Epithelial cell of esophagus (primary cell): Measurements from ENCODE around the gene TCERG1L.

Experiments
- DNase-seq: peaks from one replicate; pipeline ENCODE4 v3.0.0; 2010; ENCODE audit warnings: low read depth
- H3K4me3 ChIP-seq: 2 replicates; pipeline ENCODE4 v1.5.1; 2011; ENCODE audit warnings: mild to moderate bottlenecking, low read length, control low read depth
- TF ChIP-seq, protein P1 (sequence below): IDR thresholded peaks from 2 replicates; pipeline ENCODE4 v1.5.1; 2011; ENCODE audit warnings: low read depth, mild to moderate bottlenecking, low read length, control low read depth, inconsistent platforms; ENCODE audit not compliant: insufficient read depth; ENCODE audit errors: missing control alignments

Gene TCERG1L

DNA sequence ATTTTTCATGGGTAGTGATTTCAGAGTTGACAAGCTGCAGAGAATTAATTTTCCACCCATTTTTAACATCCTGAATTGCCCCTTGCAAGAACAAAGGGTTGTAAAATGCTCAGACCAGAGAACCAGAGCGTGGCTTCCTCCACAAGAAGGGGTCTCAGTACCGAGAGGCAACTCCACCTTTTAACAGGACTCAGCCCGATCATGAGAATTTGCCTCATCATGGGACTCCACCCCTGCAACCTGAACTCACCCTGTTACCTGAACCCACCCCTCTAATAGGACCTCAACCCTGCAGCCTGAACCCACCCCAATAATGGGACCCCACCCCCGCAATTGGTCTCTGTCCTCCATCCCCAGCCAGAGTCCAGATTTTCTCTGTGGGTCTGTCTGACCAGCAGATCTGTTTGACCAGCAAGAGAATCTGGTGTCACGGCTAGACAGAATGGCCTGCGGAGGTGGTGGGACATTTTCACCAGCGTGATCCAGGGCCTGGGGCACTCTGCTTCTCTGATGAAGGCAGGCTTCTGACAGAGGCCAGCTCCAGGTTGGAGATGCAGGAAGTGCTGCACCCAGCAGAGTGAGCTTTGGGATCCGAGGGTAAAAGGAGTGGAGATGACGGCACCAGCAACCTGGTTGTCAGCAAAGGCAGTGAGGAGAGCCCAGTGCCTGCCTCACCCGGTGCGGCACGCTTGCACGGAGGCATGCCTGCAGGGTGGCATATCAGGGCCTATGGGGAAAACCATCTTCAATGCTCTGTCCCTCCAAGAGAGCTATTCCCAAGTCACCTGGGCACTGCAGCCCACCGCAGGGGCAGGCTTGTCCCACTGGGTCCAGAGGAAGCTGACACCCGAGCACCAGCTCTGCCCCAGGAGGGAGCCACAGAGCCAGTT is 136.6 kb downstream of the TCERG1L start:
- no peak overlapping the region for H3K4me3 ChIP-seq
- TF ChIP-seq, protein P1, sequence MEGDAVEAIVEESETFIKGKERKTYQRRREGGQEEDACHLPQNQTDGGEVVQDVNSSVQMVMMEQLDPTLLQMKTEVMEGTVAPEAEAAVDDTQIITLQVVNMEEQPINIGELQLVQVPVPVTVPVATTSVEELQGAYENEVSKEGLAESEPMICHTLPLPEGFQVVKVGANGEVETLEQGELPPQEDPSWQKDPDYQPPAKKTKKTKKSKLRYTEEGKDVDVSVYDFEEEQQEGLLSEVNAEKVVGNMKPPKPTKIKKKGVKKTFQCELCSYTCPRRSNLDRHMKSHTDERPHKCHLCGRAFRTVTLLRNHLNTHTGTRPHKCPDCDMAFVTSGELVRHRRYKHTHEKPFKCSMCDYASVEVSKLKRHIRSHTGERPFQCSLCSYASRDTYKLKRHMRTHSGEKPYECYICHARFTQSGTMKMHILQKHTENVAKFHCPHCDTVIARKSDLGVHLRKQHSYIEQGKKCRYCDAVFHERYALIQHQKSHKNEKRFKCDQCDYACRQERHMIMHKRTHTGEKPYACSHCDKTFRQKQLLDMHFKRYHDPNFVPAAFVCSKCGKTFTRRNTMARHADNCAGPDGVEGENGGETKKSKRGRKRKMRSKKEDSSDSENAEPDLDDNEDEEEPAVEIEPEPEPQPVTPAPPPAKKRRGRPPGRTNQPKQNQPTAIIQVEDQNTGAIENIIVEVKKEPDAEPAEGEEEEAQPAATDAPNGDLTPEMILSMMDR: no peak
- no peak for DNase-seq

DNA sequence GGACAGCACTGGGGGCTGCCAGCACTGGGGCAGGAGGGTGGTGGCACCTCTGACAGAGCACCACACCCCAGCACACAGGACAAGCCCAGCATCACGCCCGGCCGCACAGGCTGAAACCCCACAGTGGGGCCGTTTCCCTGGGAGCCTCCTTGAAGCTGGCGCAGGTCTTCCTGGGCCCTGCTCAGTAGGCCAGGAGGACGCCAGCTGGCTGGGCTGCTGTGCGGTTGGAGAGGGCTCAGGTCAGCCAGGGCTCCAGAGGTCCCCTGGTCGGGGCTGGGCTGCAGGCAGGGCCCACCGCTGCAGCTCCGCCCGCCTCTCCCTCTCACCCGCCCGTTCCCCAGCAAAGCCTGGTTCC is 137.3 kb downstream of the TCERG1L start:
- TF ChIP-seq, protein P1: no peak
- no peak for DNase-seq
- no peak overlapping the region for H3K4me3 ChIP-seq

DNA sequence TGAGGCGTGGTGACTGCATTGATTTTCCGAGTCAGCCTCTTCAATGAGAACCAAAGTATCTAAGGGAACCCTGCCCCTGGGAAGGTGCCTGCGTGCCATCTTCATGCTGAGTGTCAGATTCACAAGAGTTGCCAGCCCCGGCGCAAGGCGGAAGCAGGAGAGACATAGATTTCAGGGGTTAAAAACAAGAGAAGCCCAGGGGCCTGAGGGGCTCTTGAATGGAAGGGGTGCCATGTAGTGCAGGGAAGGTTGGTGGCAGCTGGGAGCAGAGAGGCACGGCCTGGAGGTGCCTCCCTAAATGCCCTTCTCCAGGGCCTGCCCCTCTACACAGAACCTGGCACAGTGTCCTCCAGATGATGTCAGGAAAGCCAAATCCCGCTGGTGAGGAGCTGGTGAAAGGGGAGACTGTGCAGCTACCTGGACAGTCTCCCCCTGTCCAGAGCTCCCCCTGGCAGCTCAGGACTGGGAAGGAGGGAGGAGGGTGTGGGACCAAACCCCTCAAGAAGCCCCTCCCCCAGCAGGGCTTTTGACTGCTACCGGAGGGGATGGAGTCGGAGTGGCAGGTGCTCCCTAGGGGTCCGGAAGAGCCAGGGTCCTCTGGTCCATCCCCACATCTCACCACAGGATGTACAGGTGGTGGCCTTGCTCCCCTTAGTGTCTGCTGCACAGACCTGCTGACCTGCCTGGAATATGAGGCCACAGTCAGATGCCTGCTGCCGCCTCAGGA is 137.9 kb downstream of the TCERG1L start:
- TF ChIP-seq, protein P1: no peak
- no peak for DNase-seq
- no peak overlapping the region for H3K4me3 ChIP-seq

DNA sequence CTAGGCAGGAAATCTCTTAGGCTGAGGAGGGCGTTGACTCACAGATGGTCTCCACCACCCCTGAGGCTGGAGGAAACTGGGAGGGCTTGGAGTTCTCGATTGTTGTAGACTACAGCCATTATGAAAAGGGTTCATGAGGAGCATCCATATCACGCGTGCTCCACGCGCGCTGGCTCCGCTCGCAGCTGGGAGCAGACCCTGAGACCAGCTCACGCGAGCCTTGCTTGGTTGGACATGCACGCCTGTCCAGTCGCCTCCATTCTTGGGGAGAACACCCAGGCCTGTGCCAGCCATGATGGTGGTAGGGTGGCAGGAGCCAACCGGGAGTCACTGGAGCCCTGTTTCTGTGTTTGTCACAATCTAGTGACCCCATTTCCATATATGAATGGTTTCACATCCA is 139.1 kb downstream of the TCERG1L start:
- TF ChIP-seq, protein P1: no peak
- H3K4me3 ChIP-seq: no peak overlapping the region
- DNase-seq: no peak

DNA sequence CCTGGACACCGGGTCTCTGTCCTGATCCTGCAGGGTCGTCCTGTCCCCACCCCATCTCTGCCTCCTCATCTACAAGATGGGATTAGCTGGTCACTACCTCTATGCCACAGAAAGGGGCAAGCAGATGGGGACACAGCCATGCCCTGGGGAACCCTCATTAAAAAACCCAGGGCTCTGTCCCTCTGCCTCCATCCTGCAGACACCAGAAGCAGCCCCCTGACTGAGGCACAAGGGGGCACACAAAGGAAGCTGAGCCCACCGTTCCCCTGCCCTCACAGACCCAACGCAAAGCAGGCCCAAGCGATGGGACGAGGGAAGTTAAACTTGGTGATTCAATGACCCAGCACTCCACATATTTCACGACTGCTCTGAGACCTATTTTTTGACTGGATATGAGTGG is 142.4 kb downstream of the TCERG1L start:
- no peak overlapping the region for H3K4me3 ChIP-seq
- TF ChIP-seq, protein P1: no peak
- no peak for DNase-seq

DNA sequence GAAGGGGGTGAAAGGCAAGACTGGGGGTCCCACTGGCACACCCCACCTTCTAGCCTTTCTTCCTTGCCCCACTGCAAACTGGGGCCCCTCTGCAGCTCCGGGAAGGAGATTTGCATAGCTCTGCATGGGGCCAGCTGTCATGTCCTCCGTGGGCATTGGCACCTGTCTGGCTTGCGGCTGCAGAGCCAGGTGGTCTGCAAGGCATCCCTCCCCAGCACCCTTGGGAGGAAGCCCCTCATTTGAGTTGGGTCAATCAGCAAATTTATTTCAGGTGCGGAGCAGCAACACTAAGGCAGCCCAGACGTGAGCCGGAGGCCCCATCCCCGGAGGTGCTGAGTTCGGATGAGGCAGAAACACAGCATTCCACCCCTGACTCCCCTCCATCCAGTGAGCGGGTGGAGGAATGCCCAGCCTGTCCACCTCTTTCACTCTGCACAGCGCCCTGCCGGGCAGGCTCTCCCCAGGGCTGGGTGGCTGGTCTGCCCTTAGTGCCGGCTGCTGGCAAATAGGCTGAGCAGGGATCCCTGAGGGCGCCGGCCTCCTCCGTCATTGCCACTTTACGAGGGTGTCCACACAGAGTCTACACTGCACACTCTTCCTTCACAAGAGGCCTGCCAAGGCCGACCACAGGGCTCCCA is 143.2 kb downstream of the TCERG1L start:
- H3K4me3 ChIP-seq: no peak overlapping the region
- DNase-seq: no peak
- TF ChIP-seq, protein P1: no peak
